GDM1 (cell line): ENCODE results near the gene DIP2B.

Experiments
- DNase-seq: peaks from one replicate; lab custom pipeline; 2025; lab: John Stamatoyannopoulos, UW

Gene DIP2B

DNA sequence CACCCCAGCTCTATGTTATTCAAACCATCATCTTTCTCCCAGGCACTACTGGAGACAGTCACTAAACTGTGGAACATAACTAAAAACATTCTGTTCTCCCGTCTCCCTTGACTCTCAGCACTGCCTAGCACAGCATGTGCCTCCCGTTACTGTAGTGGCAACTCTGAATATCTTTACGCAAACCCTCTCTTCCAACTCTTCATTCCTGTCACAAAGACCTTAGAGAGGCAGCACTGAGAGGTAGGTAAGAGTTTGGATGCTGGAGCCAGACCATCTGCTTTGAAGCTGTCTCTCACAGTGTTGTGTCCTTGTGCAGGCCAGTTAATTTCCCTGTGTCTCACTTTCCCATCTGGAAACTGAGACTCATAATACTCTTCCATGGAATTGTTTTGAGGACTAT lies 108.1 kb downstream of the DIP2B start:
- DNase-seq: no peak

DNA sequence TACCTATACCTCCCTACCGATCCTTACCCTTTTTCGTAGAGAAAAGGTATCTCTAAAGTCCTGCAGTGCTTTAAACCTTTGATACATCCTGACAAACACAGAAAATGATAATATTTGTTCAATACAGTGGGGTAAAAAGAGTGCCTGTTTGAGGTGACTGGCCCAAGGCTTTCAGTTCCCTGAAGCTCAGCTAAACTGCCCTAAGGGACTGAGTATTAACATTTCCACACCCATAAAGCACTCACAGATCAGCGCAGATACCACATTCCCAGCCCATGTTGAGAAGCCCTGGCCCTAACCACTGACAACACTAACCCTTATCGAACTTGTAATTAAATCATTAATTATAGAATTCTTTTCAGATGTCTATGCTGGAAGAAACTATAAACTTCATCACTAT lies 108.7 kb downstream of the DIP2B start:
- no peak for DNase-seq

DNA sequence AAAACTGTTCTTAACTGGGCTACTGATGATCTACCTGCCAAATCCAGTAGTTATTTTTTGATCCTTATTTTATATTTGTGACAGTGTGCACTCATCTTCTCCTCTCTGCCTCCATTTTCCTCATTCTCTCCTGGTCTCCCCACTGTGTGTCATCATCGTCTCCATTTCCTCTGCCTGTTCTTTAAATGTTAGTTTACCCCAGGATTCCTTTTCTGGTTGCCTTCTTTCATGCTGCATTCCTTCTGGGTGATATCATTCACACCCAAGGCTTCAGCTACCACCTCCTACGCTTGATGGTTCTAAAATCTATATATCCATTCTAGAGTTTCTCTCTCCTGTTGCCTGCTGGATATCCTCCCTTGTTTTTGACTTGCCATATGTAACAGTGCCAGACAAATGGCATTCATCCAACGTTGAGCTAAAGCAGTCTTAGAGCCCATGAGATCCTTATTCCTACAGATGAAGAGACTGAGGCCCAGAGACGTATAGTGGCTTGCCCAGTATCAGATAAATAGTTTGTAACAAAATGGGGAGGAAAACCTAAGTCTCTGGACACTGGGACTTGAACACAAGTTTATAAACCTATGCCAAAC lies 109.5 kb downstream of the DIP2B start:
- DNase-seq: no peak

DNA sequence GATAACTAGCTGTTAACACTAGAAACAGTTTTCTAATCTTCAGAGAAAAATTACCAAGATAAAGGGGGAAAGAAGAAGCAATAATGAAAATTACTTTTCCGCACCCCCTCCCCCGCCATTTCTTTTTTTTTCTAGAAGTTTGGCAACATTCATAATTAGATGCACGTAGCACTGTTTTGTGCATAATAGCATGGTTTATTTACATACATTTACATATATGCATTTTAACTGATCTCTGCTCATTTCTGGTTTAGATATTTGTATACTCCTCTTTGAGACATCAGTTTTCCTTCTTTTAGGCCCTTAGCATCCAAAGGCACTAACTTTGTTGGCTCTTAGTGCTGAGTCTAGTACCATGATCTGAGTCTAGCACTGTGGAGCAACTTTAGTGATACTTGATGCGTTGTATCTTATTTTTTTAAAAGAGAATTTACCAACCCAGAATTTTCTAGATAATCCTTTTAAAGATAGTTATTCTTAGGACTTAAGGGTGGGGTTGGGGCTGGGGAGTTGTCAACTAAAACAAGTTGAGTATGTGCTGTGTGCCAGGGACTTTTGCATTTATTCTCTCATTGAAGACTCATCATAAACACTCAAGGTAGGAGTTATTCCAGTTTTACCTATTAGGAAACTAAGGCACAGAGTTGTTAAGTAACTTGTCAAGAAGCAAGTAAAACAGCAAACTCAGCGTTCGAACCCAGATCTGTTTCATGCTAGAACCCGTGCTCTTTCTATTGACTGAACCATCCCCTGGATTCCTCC lies 110.5 kb downstream of the DIP2B start:
- DNase-seq: no peak

GRCh38 chr12:50615907-50616296 lies 111.1 kb downstream of the DIP2B start:
- DNase-seq: no peak

GRCh38 chr12:50617657-50618056 lies 112.9 kb downstream of the DIP2B start:
- no peak for DNase-seq

DNA sequence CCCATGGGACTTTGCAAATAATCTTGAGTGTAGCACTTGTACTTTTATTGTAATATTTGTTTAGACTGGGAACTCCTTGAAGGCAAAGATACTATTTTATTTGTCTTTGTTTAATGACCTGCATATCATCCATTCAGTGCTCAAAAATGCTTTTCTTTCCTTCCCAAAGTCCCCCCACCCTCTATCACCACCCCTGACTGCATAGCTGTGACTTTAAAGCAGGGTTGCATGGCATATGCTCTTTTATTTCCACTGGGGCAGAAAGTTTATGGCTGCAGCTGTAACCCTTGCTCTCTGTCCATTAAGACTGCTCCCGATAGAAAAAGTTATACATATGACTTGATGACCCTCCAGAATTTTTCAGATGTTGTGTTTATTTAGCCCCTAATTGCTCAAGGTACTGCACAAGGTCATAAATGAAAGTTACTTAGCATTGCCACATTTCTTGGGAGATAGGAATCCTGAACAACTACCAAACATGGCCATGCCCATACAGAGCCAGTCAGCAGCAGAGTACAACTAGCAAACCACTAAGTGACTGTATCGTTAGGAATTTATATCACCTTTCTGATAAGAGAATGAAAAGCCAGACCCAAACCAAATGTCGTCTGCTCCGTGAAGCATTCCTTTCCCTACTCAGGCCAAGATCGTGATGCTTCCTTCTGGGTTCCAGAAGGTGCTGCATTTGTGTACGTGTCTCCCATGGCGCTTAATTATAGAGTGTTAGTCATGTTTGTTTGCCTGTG lies 114.3 kb downstream of the DIP2B start:
- no peak for DNase-seq

GRCh38 chr12:50619610-50619958 lies 114.8 kb downstream of the DIP2B start:
- DNase-seq: no peak

- no peak for DNase-seq
Measured at GRCh38 chr12:50620109-50620977, 115.6 kb downstream of the DIP2B start.

DNA sequence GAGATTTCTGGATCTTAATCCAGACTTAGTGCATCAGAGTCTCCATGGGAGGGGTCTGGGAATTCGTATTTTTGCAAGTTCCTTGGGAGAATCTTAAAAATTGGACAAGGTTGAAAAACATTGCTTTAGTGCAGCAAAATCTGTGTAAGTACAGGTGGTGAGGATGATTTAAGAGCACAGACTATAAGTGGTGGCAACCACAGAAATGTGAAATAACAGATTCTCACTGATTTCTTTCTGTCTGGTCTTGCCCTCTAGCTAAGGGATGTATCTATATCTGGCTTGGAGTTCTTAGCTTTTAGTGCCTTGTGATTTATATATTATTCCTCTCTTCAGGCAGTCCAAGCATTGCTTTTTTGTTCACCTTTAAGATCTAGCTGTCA lies 116.2 kb downstream of the DIP2B start:
- no peak for DNase-seq

DNA sequence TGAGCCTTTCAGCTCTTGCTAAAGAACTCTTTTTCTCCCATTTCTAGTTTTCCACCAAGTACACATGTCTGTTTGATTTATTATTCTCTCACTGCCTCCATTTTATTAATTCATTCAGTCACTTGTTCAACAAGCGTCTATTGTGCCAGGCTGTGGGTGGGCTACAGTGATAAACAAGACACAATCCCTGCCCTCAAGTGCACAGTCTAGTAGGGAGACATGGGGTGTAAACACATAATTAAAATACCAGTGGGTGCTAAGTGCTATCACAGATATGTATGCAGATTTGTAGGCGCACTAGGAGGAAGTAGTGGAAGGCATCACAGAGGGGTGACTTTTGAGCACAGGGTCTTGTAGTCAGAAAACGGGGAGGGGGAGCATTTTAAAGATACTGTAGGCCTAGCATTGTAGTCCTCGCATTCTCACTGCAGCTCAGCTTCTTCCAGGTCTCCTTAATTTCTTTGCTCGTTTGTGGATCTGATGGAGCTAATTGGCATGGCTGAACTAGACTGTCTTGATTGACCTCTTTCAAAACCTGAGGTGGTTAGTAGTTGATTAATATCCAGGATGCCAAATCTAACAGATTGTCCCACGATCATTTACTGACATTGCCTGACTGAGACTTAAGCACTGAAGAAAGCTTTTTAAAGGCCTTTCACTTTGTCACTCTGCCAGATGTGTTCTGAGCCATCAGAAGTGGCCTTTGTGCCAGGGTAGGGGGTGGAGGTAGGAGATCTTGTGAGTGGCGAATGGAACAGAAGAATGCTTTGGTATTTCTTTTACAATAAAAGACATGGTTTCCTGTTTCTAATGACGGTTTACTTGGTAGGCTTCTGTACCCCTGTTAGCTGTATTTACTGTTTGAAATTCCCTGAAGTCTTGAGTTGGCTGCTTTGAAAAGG lies 116.9 kb downstream of the DIP2B start:
- DNase-seq: no peak

DNA sequence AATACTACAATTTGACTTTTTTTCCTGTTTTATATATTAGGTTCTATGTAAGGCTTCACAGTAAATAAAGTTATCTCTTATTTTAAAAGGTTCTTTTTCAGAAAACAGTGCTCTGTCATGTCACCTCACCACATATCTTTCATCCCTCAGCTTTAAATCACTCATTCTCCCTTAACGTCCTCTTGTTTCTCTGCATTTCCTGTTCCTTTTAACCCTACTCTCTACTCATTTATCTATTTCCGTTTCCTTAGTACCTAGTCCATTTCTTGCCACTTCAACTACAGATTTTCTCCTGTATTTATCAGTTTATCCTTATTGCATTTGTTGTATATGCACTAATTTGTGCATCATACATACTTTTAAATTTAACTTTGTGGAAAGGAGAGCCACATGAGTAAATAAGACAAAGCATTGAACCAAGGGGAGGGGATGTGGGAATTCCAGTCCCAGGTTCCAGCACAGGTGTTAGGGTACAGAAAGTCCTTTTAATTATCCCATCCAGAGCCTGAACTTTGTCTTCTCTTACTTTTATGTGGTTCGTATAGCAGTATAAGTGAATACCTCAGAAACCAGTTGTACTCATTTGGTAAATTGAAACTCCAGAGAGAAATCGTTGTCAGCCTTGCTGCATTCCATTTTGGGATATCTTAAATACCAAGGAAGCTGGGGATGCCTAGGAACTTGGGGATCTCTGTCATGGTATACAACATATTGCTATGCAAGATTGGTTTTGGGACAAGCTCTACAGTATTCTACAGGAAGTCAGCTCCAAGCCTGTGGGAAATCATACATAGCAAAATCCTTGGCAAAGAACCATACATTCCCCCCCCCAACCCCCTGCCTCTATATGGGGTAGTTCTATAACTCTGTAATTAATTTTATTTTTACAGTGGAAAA lies 120.5 kb downstream of the DIP2B start:
- no peak for DNase-seq

GRCh38 chr12:50626026-50626425 lies 121.2 kb downstream of the DIP2B start:
- DNase-seq: peak; percentile 11

DNA sequence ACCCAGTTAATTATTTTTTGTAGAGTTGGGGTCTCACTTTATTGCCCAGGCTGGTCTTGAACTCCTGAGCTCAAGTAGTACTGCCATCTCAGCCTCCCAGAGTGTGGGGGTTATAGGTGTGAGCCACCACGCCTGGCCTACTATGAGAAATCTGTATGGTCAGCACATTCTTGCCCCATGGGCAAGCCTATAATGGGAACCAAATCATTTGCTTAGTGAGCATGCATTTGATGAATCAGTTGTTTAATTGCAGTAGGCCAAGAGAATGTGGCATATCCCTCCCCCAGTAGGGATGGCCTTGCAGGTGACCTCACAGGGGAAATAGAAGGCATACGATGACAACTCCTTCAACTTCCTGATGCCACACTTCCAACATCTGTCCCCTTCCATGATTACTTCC lies 122.7 kb downstream of the DIP2B start:
- DNase-seq: no peak

DNA sequence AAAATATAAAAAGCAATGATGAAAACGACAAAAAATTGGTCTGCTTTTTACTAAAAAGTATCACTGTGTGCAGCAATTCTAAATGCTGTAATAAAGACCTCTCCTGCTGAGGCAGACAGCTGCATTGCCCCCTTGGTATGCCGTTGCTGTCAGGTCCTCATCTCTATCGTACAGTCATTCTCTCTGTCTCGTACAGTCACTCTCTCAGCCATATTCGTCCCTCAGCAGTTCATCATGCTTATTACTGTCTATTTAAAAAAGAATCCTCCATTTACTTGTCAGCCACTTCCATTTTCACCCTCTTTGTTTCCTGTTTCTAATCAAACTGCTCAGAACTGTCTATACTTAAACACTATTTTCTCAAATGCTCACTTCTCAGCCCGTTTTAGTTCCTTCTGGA lies 123.6 kb downstream of the DIP2B start:
- no peak for DNase-seq

DNA sequence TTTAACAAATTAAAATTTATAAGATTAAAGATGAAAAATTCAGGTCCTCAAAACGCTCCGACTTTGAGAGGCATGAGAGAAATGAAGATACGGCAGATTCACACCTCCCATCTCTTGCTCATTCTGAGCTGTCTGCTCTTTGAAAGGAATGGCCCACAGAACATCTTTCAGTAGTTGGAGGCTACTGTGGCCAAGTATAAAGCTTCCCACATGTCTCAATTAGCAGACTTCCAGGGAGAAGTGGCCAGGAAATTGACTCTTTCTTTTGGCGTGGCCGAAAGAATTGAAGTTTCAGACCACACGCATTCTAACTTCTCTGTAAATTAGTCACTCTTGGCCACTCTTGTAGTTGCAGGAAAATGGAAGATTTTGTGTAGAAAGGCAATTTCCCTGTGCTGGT lies 129.2 kb downstream of the DIP2B start:
- no peak for DNase-seq

GRCh38 chr12:50634379-50634778 lies 129.6 kb downstream of the DIP2B start:
- no peak for DNase-seq

- DNase-seq: no peak
Measured at GRCh38 chr12:50635364-50635763, 130.6 kb downstream of the DIP2B start.

GRCh38 chr12:50635857-50636256 lies 131.1 kb downstream of the DIP2B start:
- DNase-seq: no peak

GRCh38 chr12:50636505-50636904 lies 131.7 kb downstream of the DIP2B start:
- DNase-seq: no peak
